NCI-H128 (cell line): ENCODE measurements around the gene RBM43.

ENCODE experiments used
- DNase-seq: peaks from one replicate; lab custom pipeline; 2025; ENCODE audit not compliant: unreplicated experiment; lab: John Stamatoyannopoulos, UW

Gene RBM43

DNA sequence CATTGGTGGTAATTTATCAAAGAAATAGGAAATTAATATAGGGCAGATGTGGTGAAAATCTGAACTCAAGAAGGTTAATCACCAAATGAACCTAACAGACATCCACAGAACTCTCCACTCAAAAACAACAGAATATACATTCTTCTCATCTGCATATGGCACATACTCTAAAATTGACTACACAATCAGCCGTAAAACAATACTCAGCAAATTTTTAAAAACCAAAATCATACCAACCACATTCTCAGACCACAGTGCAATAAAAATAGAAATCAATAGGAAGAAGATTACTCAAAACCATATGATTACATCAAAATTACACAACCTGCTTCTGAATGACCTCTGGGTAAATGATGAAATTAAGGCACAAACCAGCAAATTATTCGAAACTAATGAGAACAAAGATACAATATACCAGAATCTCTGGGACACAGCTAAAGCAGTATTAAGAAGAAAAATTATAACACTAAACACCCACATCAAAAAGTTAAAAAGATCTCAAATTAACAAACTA lies 31.0 kb downstream of the RBM43 start:
- no peak for DNase-seq

- no peak for DNase-seq
These were observed 32.7 kb downstream of the RBM43 start for GRCh38 chr2:151228847-151229512.

DNA sequence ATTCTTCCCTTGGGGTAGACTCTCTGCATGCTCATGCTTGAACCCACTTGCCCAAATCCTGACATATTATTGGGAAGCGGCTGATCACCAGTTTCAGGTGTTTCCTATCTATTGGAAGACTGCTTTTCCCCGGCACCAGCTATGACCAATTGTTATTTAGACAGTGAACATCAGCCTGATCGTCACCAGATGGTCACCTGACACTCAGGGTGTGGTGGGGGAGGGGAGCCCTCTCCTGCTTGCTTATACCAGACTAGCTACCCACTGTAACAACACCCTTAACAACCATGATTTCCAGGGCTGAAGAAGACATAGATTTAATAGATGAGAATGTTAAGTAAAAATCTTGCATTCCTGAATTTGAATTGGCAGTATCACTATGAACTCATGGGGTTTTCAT lies 44.3 kb downstream of the RBM43 start:
- no peak for DNase-seq

GRCh38 chr2:151207100-151207499 lies 54.6 kb downstream of the RBM43 start:
- no peak for DNase-seq

DNA sequence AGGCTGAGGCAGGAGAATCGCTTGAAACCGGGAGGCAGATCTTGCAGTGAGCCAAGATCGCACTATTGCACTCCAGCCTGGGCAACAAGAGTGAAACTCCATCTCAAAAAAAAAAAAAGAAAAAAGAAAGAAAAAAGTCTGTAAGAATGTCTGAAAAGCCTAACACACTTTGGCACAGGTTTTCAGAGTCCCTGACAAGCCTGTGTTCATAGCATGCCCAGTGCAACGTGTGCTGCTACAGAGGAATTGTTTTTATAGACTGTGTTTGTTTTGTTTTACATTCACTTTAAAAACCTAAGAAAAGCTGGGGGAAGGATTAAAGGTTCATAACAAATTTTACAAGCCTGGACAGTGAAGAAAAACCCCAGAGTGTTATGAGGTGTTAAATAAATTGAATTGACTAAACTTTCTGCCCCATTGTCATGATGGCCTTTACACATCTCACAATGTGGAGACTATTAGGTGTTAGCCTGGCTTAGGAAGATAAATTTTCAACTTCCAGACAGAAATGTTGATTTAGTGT lies 55.2 kb downstream of the RBM43 start:
- no peak for DNase-seq

GRCh38 chr2:151205571-151205970 lies 56.1 kb downstream of the RBM43 start:
- no peak for DNase-seq

GRCh38 chr2:151204756-151205155 lies 56.9 kb downstream of the RBM43 start:
- no peak for DNase-seq

GRCh38 chr2:151200844-151201243 lies 60.8 kb downstream of the RBM43 start:
- DNase-seq, result no peak

- no peak for DNase-seq
These were observed 61.4 kb downstream of the RBM43 start for GRCh38 chr2:151200277-151200676.

- no peak for DNase-seq
These were observed 63.0 kb downstream of the RBM43 start for GRCh38 chr2:151198645-151199044.
